GM12878 (cell line): ENCODE results near the gene PSMD14. TPM values are rescaled to one million over a fixed set of nuclear protein-coding genes. Genes with fewer than 3 reads are reported as not detected.

Source experiments
- ATF2 ChIP-seq: IDR thresholded peaks from 2 replicates; pipeline ENCODE4 v1.6.1; 2012; ENCODE audit warnings: low read length, inconsistent platforms
- ATF3 ChIP-seq: IDR thresholded peaks from 2 replicates; pipeline ENCODE4 v1.6.1; 2011; ENCODE audit warnings: low read depth, mild to moderate bottlenecking, low read length, moderate library complexity, borderline replicate concordance; ENCODE audit errors: extremely low read depth
- BACH1 ChIP-seq: fragments of 450-650 bp; IDR thresholded peaks from 2 replicates; pipeline ENCODE4 v1.6.1; 2017; ENCODE audit warnings: mild to moderate bottlenecking, borderline replicate concordance
- BRCA1 ChIP-seq: IDR thresholded peaks from 2 replicates; pipeline ENCODE4 v1.6.1; 2011; ENCODE audit warnings: low read depth, low read length, improper control_type of control experiment
- CREB1 ChIP-seq: IDR thresholded peaks from 2 replicates; pipeline ENCODE4 v1.6.1; 2012; ENCODE audit warnings: low read depth, mild to moderate bottlenecking, inconsistent platforms
- ELK1 ChIP-seq: IDR thresholded peaks from 2 replicates; pipeline ENCODE4 v1.6.1; 2012; ENCODE audit warnings: low read depth, low read length, improper control_type of control experiment
- ESRRA ChIP-seq: IDR thresholded peaks from 2 replicates; pipeline ENCODE4 v1.6.1; 2012; ENCODE audit warnings: mild to moderate bottlenecking, low read length, improper control_type of control experiment
- ETV6 ChIP-seq, 2 experiments: fragments of 450-650 bp in 1 of 2; IDR thresholded peaks in 1 of 2; conservative IDR thresholded peaks in 1 of 2; 2 replicates each; pipeline ENCODE4 v1.6.1; 2014; ENCODE audit warnings: antibody characterized with exemption in 1 of 2, borderline replicate concordance in 1 of 2, low read depth in 1 of 2, mild to moderate bottlenecking in 1 of 2, moderate library complexity in 1 of 2
- FOXM1 ChIP-seq: IDR thresholded peaks from 2 replicates; pipeline ENCODE4 v1.6.1; 2012; ENCODE audit warnings: low read depth, mild to moderate bottlenecking, inconsistent platforms, low read length, moderate library complexity
- GATAD2B ChIP-seq: fragments of 450-650 bp; conservative IDR thresholded peaks from 2 replicates; pipeline ENCODE4 v1.6.1; 2017; ENCODE audit warnings: low read depth, mild to moderate bottlenecking, moderate library complexity
- HDAC6 ChIP-seq: fragments of 200-600 bp; sonication (generic); IDR thresholded peaks from one replicate; pipeline ENCODE4 v1.8.0; 2017; ENCODE audit warnings: antibody characterized with exemption; ENCODE audit not compliant: unreplicated experiment
- JUND ChIP-seq: IDR thresholded peaks from 2 replicates; pipeline ENCODE4 v1.6.1; 2012; ENCODE audit warnings: low read depth, mild to moderate bottlenecking, low read length, improper control_type of control experiment, moderate library complexity
- MTA2 ChIP-seq: fragments of 450-650 bp; IDR thresholded peaks from 2 replicates; pipeline ENCODE4 v1.6.1; 2016; ENCODE audit warnings: low read depth, mild to moderate bottlenecking, moderate library complexity
- MXI1 ChIP-seq: fragments of 150-350 bp; IDR thresholded peaks from 2 replicates; pipeline ENCODE4 v1.6.1; 2011; ENCODE audit warnings: low read depth, mild to moderate bottlenecking, inconsistent platforms, low read length, improper control_type of control experiment
- MYC ChIP-seq: IDR thresholded peaks from 2 replicates; pipeline ENCODE4 v1.6.1; 2011; ENCODE audit warnings: mild to moderate bottlenecking, low read length, moderate library complexity, inconsistent platforms; ENCODE audit not compliant: insufficient read depth, insufficient replicate concordance, insufficient read length, severe bottlenecking
- NFIC ChIP-seq: IDR thresholded peaks from 2 replicates; pipeline ENCODE4 v1.6.1; 2012; ENCODE audit warnings: low read depth, mild to moderate bottlenecking, inconsistent platforms, low read length, moderate library complexity
- POLR2A ChIP-seq: IDR thresholded peaks from 2 replicates; pipeline ENCODE4 v1.6.1; 2011; ENCODE audit warnings: low read depth, mild to moderate bottlenecking, low read length
- RUNX3 ChIP-seq: IDR thresholded peaks from 2 replicates; pipeline ENCODE4 v1.6.1; 2012; ENCODE audit warnings: low read length, inconsistent platforms
- SIN3A ChIP-seq: IDR thresholded peaks from 2 replicates; pipeline ENCODE4 v1.6.1; 2012; ENCODE audit warnings: low read depth, low read length, improper control_type of control experiment
- SMARCA5 ChIP-seq: fragments of 450-650 bp; IDR thresholded peaks from 2 replicates; pipeline ENCODE4 v1.6.1; 2017; ENCODE audit warnings: mild to moderate bottlenecking
- SRF ChIP-seq, 2 experiments: IDR thresholded peaks; 2 replicates each; pipeline ENCODE4 v1.6.1; 2011; ENCODE audit warnings: low read depth in 2 of 2, low read length in 2 of 2, mild to moderate bottlenecking in 1 of 2, moderate library complexity in 1 of 2
- TBL1XR1 ChIP-seq: IDR thresholded peaks from 2 replicates; pipeline ENCODE4 v1.6.1; 2012; ENCODE audit warnings: low read depth, low read length, improper control_type of control experiment
- USF2 ChIP-seq: IDR thresholded peaks from 2 replicates; pipeline ENCODE4 v1.6.1; 2011; ENCODE audit warnings: low read depth, low read length, improper control_type of control experiment, borderline replicate concordance
- WRNIP1 ChIP-seq: IDR thresholded peaks from 2 replicates; pipeline ENCODE4 v1.6.1; 2011; ENCODE audit warnings: low read depth, low read length, improper control_type of control experiment, borderline replicate concordance
- YY1 ChIP-seq: IDR thresholded peaks from 2 replicates; pipeline ENCODE4 v1.6.1; 2011; ENCODE audit warnings: low read depth, mild to moderate bottlenecking, low read length
- ZNF24 ChIP-seq: fragments of 450-650 bp; IDR thresholded peaks from 2 replicates; pipeline ENCODE4 v1.6.1; 2017; ENCODE audit warnings: antibody characterized with exemption, mild to moderate bottlenecking
- polyA plus RNA-seq, 11 experiments: library from polyadenylated mRNA; depleted of rRNA in 4 of 11; unstranded in 6 of 11; stranded (reverse) in 5 of 11; fragments of >200 nt; fragmentation: Nextera tagmentation in 4 of 11; fragmentation: Illumina TruSeq in 1 of 11; extraction: Ambion mirVana in 4 of 11; extraction: Trizol in 1 of 11; gene quantifications; 1 replicate in 1 of 11; 2 replicates in 10 of 11; pipeline versions ENCODE4 v1.2.1 to v1.2.3, GENCODE V29; 2011 to 2016; ENCODE audit warnings: inconsistent platforms in 2 of 11, missing spikeins in 2 of 11, low read depth in 1 of 11
- total RNA-seq, 4 experiments: library from RNA; depleted of rRNA in 3 of 4; stranded (reverse); fragments of >200 nt in 3 of 4; fragmentation: Illumina TruSeq in 1 of 4; extraction: Trizol in 1 of 4; gene quantifications; 2 replicates each; pipeline versions ENCODE4 v1.2.1 to v1.2.3, GENCODE V29; 2013 to 2021

The PSMD14 gene
- total and polyA plus RNA-seq, 10 of the 15 experiments (the other 5 are each of a cell fraction or from before 2014, with no cell fraction given): 70.5 to 253 (median 127) TPM

- no peak for TF ChIP-seq ESRRA
- TF ChIP-seq FOXM1: no peak
- TF ChIP-seq SMARCA5: no peak
- TF ChIP-seq JUND: peak; percentile 6; the same call in 1 of the 2 replicates
- no peak for TF ChIP-seq MYC
- TF ChIP-seq HDAC6: no peak
- peak; percentile 45; the same call in 1 of the 2 replicates for TF ChIP-seq NFIC
- TF ChIP-seq ATF3: no peak
- TF ChIP-seq BACH1: no peak; the same call in 1 of the 2 replicates
- no peak for TF ChIP-seq SRF (IDR thresholded peaks at IDR 0.05; ENCODE audit: low read depth in 2 of 2, low read length in 2 of 2)
- TF ChIP-seq WRNIP1: no peak
- no peak for TF ChIP-seq ATF2
- TF ChIP-seq ZNF24: no peak
- TF ChIP-seq BRCA1: no peak
- TF ChIP-seq RUNX3: peak; percentile 84
- no peak for TF ChIP-seq YY1
- no peak for TF ChIP-seq CREB1
- TF ChIP-seq POLR2A: no peak
- TF ChIP-seq USF2: no peak
- TF ChIP-seq MTA2: peak; percentile 89
- no peak for TF ChIP-seq GATAD2B
- TF ChIP-seq ELK1: no peak
- no peak for TF ChIP-seq MXI1
- no peak for TF ChIP-seq ETV6 (conservative IDR thresholded peaks at IDR 0.05 in 1 of 2, IDR thresholded peaks at IDR 0.05 in 1 of 2; ENCODE audit: borderline replicate concordance in 1 of 2, low read depth in 1 of 2)
- no peak for TF ChIP-seq SIN3A
- no peak for TF ChIP-seq TBL1XR1
Measured at GRCh38 chr2:161386228-161386824, 78.1 kb downstream of the PSMD14 start (continued).
